Right cardiac atrium (tissue), 5 donors: Measurements from ENCODE around the gene TRABD2B. TPM values are rescaled to one million over a fixed set of nuclear protein-coding genes. Genes with fewer than 3 reads are reported as not detected.
A peak's percentile ranks its signal among the peaks of the same experiment; 100 is the strongest.

ENCODE experiments used
- ATAC-seq, 2 donors: fragments of 200-7000 bp; cut with Tn5 transposase; one replicate each; pipeline versions ENCODE4 v1.8.0 to v1.9.1; 2020; ENCODE audit warnings: moderate library complexity in 2 of 2, mild to moderate bottlenecking in 1 of 2
- DNase-seq, 3 donors: peaks; one replicate each; pipeline ENCODE4 v3.0.0-alpha.2; 2020
- H3K27ac ChIP-seq: one replicate; pipeline ENCODE4 v1.5.1; 2013; ENCODE audit warnings: mild to moderate bottlenecking, low read length, control low read depth, moderate library complexity
- H3K27me3 ChIP-seq: one replicate; pipeline ENCODE4 v1.6.1; 2013; ENCODE audit not compliant: control insufficient read depth, insufficient read depth
- H3K4me1 ChIP-seq: one replicate; pipeline ENCODE4 v1.6.1; 2013; ENCODE audit warnings: low read length; ENCODE audit not compliant: control insufficient read depth, insufficient read depth
- H3K4me3 ChIP-seq: one replicate; pipeline ENCODE4 v1.5.1; 2013; ENCODE audit warnings: low read length, control low read depth
- H3K9me3 ChIP-seq: one replicate; pipeline ENCODE4 v1.6.1; 2013; ENCODE audit warnings: low read length; ENCODE audit not compliant: control insufficient read depth
- WGBS: extraction: QIAGEN DNeasy Blood & Tissue Kit; methylation state at CpG from one replicate; pipeline ENCODE4 v1.1.7; 2013; 5-methylcytosine and 5-hydroxymethylcytosine counted together
- intact Hi-C, 4 donors: fragments of 100-400 bp; cut with DNase I; formaldehyde crosslinking; loops; one replicate each; pipeline versions ENCODE4 v1.11.0 to v1.14.0; 2022 to 2023
- polyA plus RNA-seq: library from polyadenylated mRNA; stranded (reverse); fragments of 200-250 nt; gene quantifications from one replicate; pipeline ENCODE4 v1.2.3, GENCODE V29; 2013
- total RNA-seq, 4 donors: library from RNA; stranded (reverse); fragmentation: NEBNext Ultra II Directional; extraction: Animal tissue kit (Norgen Biotek cat#: 25700); gene quantifications; one replicate each; pipeline ENCODE4 v1.2.1, GENCODE V29; 2021
- donor health status: healthy with polysubstance abuse.
- donor health status: DM: no; HTN: yes; CAD: no.
- donor health status: DM: no; HTN: no; CAD: no.
- donor health status: DM: no; HTN: yes; CAD: no; lungs with severe emphysema.
- donor health status: DM: yes; HTN: yes; CAD: no.

TRABD2B gene
- total and polyA plus RNA-seq, 5 donors = 6.7 to 23.7 (median 17.8) TPM

- peak overlapping the region; percentile 51 for H3K27ac ChIP-seq
- intact Hi-C loops = no loop called here
- ATAC-seq (peak; percentile 79 to 89), DNase-seq (peak; percentile 58 to 84 (median 74))
- H3K27me3 ChIP-seq = no peaks in the 10 kb centered on the region
- no peaks in the 10 kb centered on the region for H3K9me3 ChIP-seq
- H3K4me3 ChIP-seq = no peak overlapping the region
- peaks cover 8% of the 10 kb centered on the region for H3K4me1 ChIP-seq
- 43% methylated on average over 6 of the region's 6 CpGs for WGBS
These were observed 22.6 kb upstream of the TRABD2B start for GRCh38 chr1:48019714-48020315.

DNA sequence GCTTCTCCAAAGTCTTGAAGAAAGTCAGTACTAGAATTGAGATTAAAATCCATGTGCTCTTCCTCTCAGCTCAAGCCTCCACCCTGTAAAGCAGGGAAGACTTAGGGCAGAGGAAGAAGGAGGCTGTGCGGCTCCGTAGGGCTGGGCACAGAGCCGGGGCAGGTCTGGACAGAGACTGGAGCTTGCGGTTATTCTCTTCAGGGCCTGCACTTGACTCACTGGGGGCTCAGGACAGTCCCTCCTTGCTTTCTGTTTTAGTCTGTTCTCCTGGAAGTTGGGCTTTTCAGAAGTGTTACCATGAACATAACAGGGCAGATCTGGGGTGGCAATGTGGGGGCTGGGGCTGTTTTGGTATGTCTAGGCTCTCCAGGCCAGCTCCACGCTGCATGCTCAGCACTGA, 21.6 kb upstream of the TRABD2B start:
- Histone ChIP-seq H3K4me3 (no peak overlapping the region), H3K27ac (no peak overlapping the region), H3K9me3 (no peaks in the 10 kb centered on the region), H3K4me1 (peaks cover 8% of the 10 kb centered on the region), H3K27me3 (no peaks in the 10 kb centered on the region)
- intact Hi-C loops = no loop called here
- DNase-seq (no peak), ATAC-seq (no peak)
- WGBS = 89% methylated on average over 5 of the region's 5 CpGs

DNA sequence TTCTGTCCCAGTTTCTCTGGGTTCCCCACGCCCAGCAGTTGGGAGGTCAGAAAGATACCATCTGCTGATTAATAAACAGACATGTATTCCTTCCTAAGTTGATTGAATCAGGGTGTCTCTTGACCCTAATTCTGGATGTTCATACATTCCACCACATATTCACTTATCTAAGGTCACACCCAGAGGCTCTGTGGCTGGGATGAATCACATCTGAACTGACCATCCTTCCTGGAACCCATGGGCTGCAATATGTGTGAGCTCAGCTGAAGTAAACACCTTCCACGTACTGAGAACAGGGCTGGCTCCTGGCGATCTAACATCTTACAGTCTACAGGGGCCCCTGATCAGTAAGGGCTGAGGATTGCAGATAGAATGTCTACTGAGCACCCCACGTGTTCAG, 20.5 kb upstream of the TRABD2B start:
- no peak overlapping the region for H3K4me3 ChIP-seq
- ATAC-seq (peak in 1 of 2 donors; percentile 50), DNase-seq (no peak)
- H3K9me3 ChIP-seq = no peaks in the 10 kb centered on the region
- intact Hi-C loops = no loop called here
- H3K27me3 ChIP-seq = no peaks in the 10 kb centered on the region
- 72% methylated on average over 4 of the region's 4 CpGs for WGBS
- H3K4me1 ChIP-seq = peaks cover 8% of the 10 kb centered on the region
- no peak overlapping the region for H3K27ac ChIP-seq

GRCh38 chr1:48016515-48016914, 19.3 kb upstream of the TRABD2B start:
- Histone ChIP-seq H3K4me1 (peaks cover 8% of the 10 kb centered on the region), H3K4me3 (no peak overlapping the region), H3K27ac (no peak overlapping the region), H3K27me3 (no peaks in the 10 kb centered on the region), H3K9me3 (no peaks in the 10 kb centered on the region)
- WGBS = 71% methylated on average over 7 of the region's 7 CpGs
- ATAC-seq (no peak), DNase-seq (no peak)
- intact Hi-C loops = no loop called here

DNA sequence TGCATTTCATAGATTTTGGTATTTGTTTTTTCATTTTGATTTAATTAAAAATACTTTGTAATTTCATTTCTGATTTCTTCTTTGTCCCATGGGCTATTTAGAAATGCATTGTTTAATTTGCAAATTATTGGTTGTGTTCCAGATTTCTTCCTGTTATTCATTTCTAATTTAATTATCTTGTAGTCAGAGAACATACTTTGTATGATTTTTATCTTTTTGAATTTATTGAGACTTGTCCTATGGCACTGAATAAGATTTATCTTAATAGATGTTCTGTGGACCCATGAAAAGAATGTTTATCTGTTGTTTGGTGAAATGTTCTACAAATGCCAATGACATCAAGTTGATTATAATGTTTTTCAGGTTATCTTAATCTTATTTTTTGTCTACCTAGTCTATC, 16.1 kb upstream of the TRABD2B start:
- intact Hi-C loops = no loop called here
- DNase-seq = no peak
- no peak overlapping the region for H3K27ac ChIP-seq
- H3K4me1 ChIP-seq = no peaks in the 10 kb centered on the region
- ATAC-seq = no peak
- H3K4me3 ChIP-seq = no peak overlapping the region
- H3K9me3 ChIP-seq = no peaks in the 10 kb centered on the region
- no peaks in the 10 kb centered on the region for H3K27me3 ChIP-seq

- peak overlapping the region; percentile 77 for H3K27ac ChIP-seq
- H3K27me3 ChIP-seq = no peaks in the 10 kb centered on the region
- intact Hi-C loops = no loop called here
- DNase-seq (peak in 1 of 3 donors; percentile 76), ATAC-seq (peak; percentile 79 to 85)
- no peaks in the 10 kb centered on the region for H3K9me3 ChIP-seq
- H3K4me1 ChIP-seq = no peaks in the 10 kb centered on the region
- 24% methylated on average over 2 of the region's 2 CpGs for WGBS
- no peak overlapping the region for H3K4me3 ChIP-seq
These were observed 9.9 kb upstream of the TRABD2B start for GRCh38 chr1:48007047-48007446.

- H3K27ac ChIP-seq = no peak overlapping the region
- no peaks in the 10 kb centered on the region for H3K4me1 ChIP-seq
- 74% methylated on average over 1 of the region's 1 CpG for WGBS
- DNase-seq (no peak), ATAC-seq (no peak)
- no peak overlapping the region for H3K4me3 ChIP-seq
- intact Hi-C loops = no loop called here
- H3K9me3 ChIP-seq = no peaks in the 10 kb centered on the region
- no peaks in the 10 kb centered on the region for H3K27me3 ChIP-seq
These were observed 9.1 kb upstream of the TRABD2B start for GRCh38 chr1:48006264-48006663.

DNA sequence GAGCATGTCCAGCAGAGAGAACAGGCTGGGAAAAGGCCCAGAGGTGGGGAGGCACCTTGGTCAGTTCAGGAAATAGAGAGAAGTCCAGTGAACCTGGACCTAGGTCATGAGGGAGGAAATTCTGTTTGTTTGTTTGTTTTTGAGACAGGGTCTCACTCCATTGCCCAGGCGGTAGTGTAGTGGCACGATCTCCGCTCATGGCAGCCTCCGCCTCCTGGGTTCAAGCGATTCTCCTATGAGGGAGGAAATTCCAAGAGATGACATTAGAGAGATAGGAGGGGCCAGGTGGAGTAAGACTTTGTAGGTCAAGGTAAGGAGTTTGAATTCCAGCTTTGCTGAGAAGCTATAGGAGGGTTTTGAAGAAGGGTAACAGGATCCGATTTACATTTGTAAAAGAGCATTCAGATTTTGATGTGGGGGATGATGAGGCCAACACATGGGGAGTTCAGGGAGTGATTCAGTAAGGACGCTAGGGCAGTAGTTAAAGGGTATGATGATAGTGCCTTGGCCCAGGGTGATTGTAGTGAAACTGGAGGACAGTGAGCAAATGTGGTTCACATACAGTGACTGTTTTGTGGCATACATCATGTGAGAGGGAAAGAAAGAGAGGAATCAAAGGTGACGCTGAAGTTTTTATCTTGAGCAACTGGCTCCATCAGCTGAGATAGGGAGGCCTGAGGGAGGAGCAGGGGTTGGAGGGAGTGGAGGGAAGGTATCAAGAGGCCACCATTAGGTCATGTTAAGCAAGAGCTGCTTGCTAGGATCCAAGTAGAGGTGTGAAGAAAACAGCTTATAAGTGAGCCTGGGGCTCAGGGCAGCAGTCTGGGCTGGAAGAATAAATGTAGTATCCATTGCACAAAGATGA, 8.3 kb upstream of the TRABD2B start:
- H3K27ac ChIP-seq = peak overlapping the region; percentile 80
- peak; percentile 60 to 65 for ATAC-seq
- intact Hi-C loops = loop anchor here in 1 of 4 donors (2.0 kb wide), 1 partner anchor 43 kb away; no protein-coding TSS in a partner anchor

GRCh38 chr1:48003741-48004531, 6.8 kb upstream of the TRABD2B start:
- no peak for DNase-seq
- 60% methylated on average over 6 of the region's 6 CpGs for WGBS
- intact Hi-C loops = loop anchor here in 1 of 4 donors (2.0 kb wide), 1 partner anchor 45 kb away; no protein-coding TSS in a partner anchor
- peak in 1 of 2 donors; percentile 15 for ATAC-seq
- peak overlapping the region; percentile 16 for H3K27ac ChIP-seq
- no peaks in the 10 kb centered on the region for H3K4me1 ChIP-seq
- H3K9me3 ChIP-seq = no peaks in the 10 kb centered on the region
- no peak overlapping the region for H3K4me3 ChIP-seq
- no peaks in the 10 kb centered on the region for H3K27me3 ChIP-seq

More for the DNA sequence above, 8.3 kb upstream of the TRABD2B start:
- Histone ChIP-seq H3K27me3 (no peaks in the 10 kb centered on the region), H3K4me1 (no peaks in the 10 kb centered on the region), H3K9me3 (no peaks in the 10 kb centered on the region), H3K4me3 (no peak overlapping the region)
- DNase-seq = no peak
- 83% methylated on average over 8 of the region's 8 CpGs for WGBS

DNA sequence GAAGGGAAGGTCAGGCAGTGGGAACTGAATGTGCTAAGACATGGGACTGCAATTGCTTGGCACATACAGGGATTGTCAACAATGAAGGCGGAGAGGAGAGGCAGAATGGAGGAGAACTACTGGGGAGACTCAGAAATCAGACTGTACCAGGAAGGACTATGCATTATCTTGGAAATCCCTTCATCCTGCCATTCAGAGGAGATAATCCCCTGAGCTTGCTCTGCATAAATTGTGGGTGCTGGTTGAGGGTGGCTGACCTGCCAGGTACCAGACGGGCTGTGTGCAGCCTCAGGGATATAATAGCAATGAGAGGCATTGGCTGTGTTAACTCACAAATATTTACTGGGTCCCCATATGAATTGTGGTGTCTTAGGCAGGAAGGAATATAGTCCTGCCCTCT, 5.0 kb upstream of the TRABD2B start:
- ATAC-seq (no peak), DNase-seq (no peak)
- Histone ChIP-seq H3K27me3 (no peaks in the 10 kb centered on the region), H3K4me1 (no peaks in the 10 kb centered on the region), H3K4me3 (no peak overlapping the region), H3K9me3 (no peaks in the 10 kb centered on the region), H3K27ac (no peak overlapping the region)
- intact Hi-C loops = no loop called here
- WGBS = 85% methylated on average over 2 of the region's 2 CpGs

DNA sequence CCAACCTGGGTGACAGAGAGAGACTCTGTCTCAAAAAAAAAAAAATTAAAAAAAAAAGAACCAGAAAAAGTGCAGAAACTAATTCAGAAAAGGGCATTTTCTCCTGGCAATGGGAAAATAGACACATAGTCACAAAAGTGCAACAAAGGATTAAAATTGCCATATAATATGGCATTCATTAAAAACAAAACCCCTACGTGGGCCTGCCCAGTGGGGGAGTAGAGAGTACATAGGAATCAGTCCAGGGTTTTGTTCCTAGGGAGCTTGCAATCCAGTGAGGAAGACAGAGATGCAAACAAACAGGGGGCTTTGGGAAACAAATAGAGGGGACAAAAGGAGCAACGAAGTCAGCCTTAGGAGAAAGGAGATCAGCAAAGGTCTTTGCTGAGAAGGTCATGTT, 4.5 kb upstream of the TRABD2B start:
- no peaks in the 10 kb centered on the region for H3K27me3 ChIP-seq
- WGBS = 53% methylated on average over 2 of the region's 2 CpGs
- no peak overlapping the region for H3K27ac ChIP-seq
- intact Hi-C loops = no loop called here
- H3K9me3 ChIP-seq = no peaks in the 10 kb centered on the region
- no peaks in the 10 kb centered on the region for H3K4me1 ChIP-seq
- no peak for ATAC-seq
- H3K4me3 ChIP-seq = no peak overlapping the region
- DNase-seq = no peak
